ENCODE data around the gene AWAT1.
"Not testable (repeated sequence)": the region's sequence is repeated elsewhere in the genome, so short reads cannot be mapped to it uniquely, and the experiment has no call there.

Gene AWAT1

GRCh38 chrX:70226048-70226447 is 8.4 kb upstream of the AWAT1 start:
- no peak for TF ChIP-seq CTCF (IDR thresholded peaks at IDR 0.05; ENCODE audit: low read depth, low read length, missing control alignments)
- no peak for DNase-seq (ENCODE audit: low read depth)
- H3K4me3 ChIP-seq (ENCODE audit: low read depth, low read length): no peak overlapping the region

- TF ChIP-seq CTCF (IDR thresholded peaks at IDR 0.05; ENCODE audit: low read depth, low read length, missing control alignments): no peak
- no peak for DNase-seq (ENCODE audit: low read depth)
Measured at GRCh38 chrX:70226687-70227086, 7.8 kb upstream of the AWAT1 start.

GRCh38 chrX:70231666-70232065 is 2.8 kb upstream of the AWAT1 start:
- DNase-seq (ENCODE audit: low read depth): no peak
- no peak for TF ChIP-seq CTCF (IDR thresholded peaks at IDR 0.05; ENCODE audit: low read depth, low read length, missing control alignments)
- no peak overlapping the region for H3K4me3 ChIP-seq (ENCODE audit: low read depth, low read length)

More at GRCh38 chrX:70226687-70227086, 7.8 kb upstream of the AWAT1 start:
- H3K4me3 ChIP-seq (ENCODE audit: low read depth, low read length): no peak overlapping the region

- TF ChIP-seq CTCF (IDR thresholded peaks at IDR 0.05; ENCODE audit: low read depth, low read length, missing control alignments): no peak
- H3K4me3 ChIP-seq (ENCODE audit: low read depth, low read length): no peak overlapping the region
- DNase-seq (ENCODE audit: low read depth): no peak
Measured at GRCh38 chrX:70240751-70241150, 6.3 kb downstream of the AWAT1 start.

DNA sequence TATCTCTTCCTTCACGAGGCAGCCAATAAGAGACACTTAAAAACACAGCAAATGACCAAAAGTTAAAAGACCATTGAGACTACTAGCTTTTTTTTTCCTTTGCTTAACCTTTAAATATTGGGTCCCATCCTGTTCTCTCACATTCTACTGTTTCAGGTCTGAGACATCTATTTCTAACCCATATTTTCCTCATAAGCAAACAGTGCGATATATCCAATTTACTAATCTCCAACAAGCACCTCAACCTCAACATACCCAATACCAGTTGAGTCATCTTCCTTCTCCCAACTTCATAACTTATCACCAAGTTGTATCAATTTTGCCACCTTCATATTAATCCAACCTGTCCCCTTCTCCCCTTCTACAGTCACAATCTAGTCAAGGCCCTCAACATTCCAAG is 7.0 kb downstream of the AWAT1 start:
- no peak for TF ChIP-seq CTCF (IDR thresholded peaks at IDR 0.05; ENCODE audit: low read depth, low read length, missing control alignments)
- no peak for DNase-seq (ENCODE audit: low read depth)

GRCh38 chrX:70243601-70244000 is 9.1 kb downstream of the AWAT1 start:
- not testable (repeated sequence) for H3K4me3 ChIP-seq (ENCODE audit: low read depth, low read length); DNase-seq (ENCODE audit: low read depth)

More for the DNA sequence above, 7.0 kb downstream of the AWAT1 start:
- no peak overlapping the region for H3K4me3 ChIP-seq (ENCODE audit: low read depth, low read length)

DNA sequence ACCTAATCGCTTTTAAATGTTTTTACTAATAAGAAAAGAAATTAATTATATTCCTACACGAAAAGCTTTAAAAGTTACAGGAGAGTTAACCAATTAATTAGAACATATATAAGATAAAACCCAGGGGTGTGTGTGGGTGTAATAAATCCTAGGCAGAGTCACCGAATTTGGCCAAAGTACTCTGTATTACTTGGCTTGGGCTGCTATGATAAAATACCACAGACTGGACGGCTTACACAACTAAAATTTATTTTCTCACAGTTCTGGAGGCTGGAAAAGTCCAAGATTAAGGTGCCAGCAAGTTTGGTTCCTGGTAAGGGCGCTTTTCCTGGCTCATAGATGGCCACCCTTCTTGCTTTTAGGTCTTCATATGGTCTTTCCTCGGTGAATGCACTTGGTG is 10.4 kb downstream of the AWAT1 start:
- no peak overlapping the region for H3K4me3 ChIP-seq (ENCODE audit: low read depth, low read length)
- DNase-seq (ENCODE audit: low read depth): no peak
- TF ChIP-seq CTCF (IDR thresholded peaks at IDR 0.05; ENCODE audit: low read depth, low read length, missing control alignments): no peak

DNA sequence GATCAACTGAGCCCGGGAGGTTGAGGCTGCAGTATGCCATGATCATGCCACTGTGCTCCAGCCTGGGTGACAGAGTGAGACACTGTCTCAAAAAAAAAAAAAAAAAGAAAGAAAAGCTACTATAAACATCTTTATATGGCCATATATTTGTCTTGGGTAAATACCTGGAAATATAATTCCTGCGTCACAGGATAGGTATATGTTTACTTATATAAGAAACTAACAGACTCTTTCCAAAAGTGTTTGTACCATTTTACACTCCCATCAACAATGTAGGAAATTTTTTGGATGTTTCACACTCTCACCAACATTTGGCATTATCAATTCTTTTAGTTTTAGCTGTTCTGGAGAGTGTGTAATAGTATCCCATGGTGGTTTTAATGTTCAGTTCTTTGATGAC is 12.8 kb downstream of the AWAT1 start:
- no peak for DNase-seq (ENCODE audit: low read depth)
- no peak for TF ChIP-seq CTCF (IDR thresholded peaks at IDR 0.05; ENCODE audit: low read depth, low read length, missing control alignments)
- no peak overlapping the region for H3K4me3 ChIP-seq (ENCODE audit: low read depth, low read length)

All from GM12864 (cell line).